NT2/D1 (cell line): ENCODE data around the gene HSPG2.

ENCODE experiments used
- SUZ12 ChIP-seq: IDR thresholded peaks from 2 replicates; pipeline ENCODE4 v1.6.1; 2011; ENCODE audit not compliant: insufficient read length, insufficient read depth; ENCODE audit errors: extremely low read depth
- YY1 ChIP-seq: IDR thresholded peaks from 2 replicates; pipeline ENCODE4 v1.6.1; 2011; ENCODE audit not compliant: insufficient read length, insufficient read depth

GRCh38 chr1:21794656-21795055 lies 142.5 kb downstream of the HSPG2 start:
- TF ChIP-seq YY1: no peak
- no peak for TF ChIP-seq SUZ12
